Eye (tissue), 1 donor: Measurements from ENCODE around the gene LIG1.

ENCODE experiments used
- DNase-seq: peaks from one replicate; pipeline ENCODE4 v3.0.0-alpha.2; 2015

The LIG1 gene

GRCh38 chr19:48169939-48170803 is at the start of gene LIG1, which contains the start of gene ZSWIM9:
Gene LIG1 (minus strand): TSS chr19:48170344. CDS start chr19:48165566, 4,778 bp downstream.
Gene ZSWIM9 (plus strand): TSS chr19:48170680. CDS start chr19:48171803, 1,123 bp downstream.
- DNase-seq, result peak; percentile 98

- DNase-seq, result no peak
Observed at GRCh38 chr19:48218997-48219396, 48.9 kb upstream of the LIG1 start.

DNA sequence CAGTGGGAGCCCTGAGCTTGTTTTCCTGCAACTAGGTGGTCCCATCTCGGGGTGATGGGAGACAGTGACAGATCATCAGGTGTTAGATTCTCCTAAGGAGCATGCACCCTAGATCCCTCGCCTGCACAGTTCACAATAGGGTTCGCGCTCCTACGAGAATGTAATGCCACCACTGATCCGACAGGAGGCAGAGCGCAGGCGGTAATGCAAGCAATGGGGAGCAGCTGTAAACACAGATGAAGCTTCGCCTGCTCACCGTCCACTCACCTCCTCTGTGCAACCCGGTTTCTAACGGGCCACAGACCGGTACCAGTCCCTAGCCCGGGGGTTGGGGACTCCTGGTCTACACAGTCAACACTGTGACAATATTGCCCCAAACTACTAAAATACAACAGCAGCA is 46.8 kb upstream of the LIG1 start:
- DNase-seq, result no peak

GRCh38 chr19:48213959-48214358 is 43.8 kb upstream of the LIG1 start:
- no peak for DNase-seq

DNA sequence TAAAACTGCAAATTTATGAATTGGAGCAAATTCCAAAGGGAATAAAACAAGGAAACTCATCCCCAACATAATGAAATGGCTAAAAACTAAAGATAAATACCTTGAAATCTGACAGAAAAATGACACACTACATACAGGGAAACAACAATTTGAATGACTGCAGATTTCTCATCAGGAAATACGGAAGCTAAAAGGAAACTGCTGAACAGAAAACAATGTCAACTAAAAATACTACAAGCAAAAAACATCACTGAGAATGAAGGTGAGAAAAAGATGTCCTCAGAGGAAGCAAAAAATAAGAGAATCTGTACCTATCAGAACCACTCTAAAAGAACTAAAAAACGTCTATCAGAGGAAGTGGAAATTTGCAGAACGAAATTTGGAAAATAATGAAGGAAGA is 39.9 kb upstream of the LIG1 start:
- no peak for DNase-seq

GRCh38 chr19:48206397-48207093 is 36.4 kb upstream of the LIG1 start:
- DNase-seq, result no peak

- peak; percentile 99 for DNase-seq
Observed at GRCh38 chr19:48203794-48204628, 33.9 kb upstream of the LIG1 start.

DNA sequence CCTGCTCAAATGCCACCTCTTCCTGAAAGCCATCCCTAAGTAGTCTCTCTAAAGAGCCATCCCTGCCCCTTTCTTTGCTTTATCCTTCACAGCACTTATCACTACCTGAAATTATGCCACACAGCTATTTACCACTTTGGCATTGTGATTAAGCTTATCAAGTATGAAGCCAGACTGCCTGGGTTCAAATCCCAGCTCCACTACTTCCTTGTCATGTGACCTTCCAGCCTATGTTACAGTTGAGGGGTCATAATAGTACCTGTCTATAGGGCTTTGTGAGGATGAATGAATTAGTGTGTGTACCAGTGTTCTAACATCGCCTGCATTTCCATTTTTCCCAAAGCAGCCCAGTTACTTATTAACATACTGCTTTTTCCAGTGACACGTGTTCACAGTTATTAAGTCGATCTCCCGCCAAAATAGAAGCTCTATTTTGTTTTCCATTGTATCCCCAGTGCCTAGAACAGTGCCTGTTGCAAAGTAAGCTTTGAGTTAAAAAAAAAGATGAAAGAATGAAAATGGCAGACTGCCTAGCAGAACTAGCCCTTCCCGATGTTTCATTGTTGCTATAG is 33.2 kb upstream of the LIG1 start:
- no peak for DNase-seq

DNA sequence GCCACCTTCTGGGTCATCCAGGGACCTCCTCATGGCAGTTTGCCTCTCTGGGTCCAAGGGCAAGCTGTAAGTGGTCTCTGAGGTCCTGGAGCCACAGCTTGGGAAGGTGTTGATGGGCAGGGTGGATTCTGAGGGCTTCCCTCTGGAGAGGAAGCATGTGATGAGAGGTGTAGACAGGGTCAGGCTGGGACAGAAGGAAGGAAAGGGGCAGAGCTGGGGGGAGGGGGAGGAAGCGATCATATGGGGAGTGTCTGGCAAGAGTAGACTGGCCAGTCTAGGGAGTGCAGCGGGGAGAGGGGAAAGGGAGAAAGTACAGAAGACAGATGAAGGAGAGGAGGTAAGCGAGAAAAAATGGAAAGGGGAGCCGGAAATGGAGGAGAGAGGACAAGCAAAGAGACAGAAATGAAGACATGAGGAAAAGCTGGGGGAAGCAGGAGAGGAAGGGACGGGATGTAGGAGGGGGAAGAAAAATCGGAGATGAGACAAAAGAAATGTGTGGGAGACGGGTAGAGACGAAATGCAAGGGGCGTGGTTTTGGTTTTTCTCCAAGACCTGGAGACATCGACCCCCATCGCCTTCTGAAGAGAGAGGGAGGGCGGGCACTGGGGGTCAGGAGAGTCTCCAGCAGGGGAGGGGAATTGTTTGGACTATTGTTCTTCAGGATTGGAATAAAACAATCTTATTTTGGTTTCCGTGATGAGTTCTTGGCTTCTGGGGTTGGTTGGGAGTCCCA is 27.0 kb upstream of the LIG1 start:
- no peak for DNase-seq

DNA sequence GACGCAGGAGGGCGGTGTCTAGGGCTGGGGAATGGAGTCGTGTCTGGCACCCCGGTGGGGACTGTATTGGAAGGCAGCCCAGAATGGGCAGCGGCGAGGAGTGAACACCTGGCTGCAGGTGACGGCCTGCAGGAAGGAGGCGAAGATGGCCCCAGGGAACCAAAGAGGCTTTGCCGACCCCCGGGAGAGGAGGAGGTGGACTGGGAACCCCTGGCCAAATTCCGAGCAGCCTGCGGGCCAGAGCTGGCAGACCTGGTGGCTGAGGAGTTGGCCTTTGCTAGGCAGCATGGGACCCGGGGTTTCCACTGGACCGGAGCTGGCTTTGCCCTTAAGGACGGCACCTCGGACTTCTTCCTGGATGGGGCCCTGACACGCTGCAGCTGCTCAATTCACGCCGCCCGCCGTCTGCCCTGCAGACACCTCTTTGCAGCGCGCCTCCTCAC is 26.2 kb upstream of the LIG1 start:
- no peak for DNase-seq

GRCh38 chr19:48194844-48195830 is 25.0 kb upstream of the LIG1 start:
- no peak for DNase-seq

- DNase-seq, result peak; percentile 48
Observed at GRCh38 chr19:48194041-48194843, 24.1 kb upstream of the LIG1 start.

DNA sequence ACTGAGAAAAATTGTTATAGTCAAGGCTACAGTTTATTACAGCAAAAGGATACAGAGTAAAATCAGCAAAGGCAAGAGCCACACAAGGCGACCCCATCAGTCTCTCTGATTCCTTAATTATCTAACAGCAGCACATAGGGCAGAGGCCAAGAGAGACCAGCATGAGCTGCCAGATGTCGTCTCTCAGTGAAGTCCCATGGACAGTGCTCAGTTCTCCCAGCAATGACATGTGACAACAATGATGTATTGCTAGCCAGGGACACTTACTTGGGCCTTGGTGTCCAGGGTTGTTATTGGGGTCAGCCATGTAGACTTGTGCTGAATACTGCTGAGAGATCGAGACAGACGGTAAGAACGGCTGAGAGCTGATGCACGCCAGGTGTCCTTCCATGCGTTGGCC is 22.6 kb upstream of the LIG1 start:
- no peak for DNase-seq

DNA sequence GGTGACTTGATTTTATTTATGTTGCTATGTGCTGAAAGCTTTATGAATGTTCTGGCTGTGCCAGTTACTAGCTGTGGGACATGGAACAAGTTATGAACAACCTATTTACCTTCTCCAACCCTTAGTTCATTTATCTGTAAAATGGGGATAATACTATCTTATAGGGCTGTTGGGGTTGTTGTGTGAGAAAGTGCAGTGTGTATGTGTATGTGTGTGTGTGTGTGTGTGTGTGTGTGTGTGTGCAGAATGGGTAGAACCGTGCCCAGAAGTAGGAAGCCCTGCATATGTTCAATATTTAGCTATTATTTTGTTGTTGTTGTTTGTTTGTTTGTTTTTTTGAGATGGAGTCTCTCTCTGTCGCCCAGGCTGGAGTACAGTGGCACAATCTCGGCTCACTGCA is 20.7 kb upstream of the LIG1 start:
- DNase-seq, result no peak

GRCh38 chr19:48190288-48190884 is 20.2 kb upstream of the LIG1 start:
- DNase-seq, result no peak

- DNase-seq, result no peak
Observed at GRCh38 chr19:48186541-48186991, 16.4 kb upstream of the LIG1 start.

DNA sequence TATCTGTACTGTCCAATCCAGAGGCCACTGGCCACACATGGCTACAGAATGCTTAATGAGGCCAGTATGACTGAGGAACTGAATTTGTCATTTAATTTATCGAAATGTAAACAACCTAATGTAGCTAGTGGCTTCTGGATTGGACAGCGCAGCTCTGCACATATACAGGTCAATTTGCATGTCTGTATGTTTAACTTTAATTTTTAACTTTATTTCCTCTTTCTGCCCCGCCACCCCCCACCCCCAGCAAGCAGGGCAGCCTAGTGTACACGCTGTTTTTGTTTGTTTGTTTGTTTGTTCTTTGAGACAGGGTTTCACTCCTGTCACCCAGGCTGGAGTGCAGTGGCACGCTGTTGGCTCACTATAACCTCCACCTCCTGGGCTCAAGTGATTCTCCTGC is 15.9 kb upstream of the LIG1 start:
- no peak for DNase-seq

- DNase-seq, result no peak
Observed at GRCh38 chr19:48183356-48183755, 13.2 kb upstream of the LIG1 start.

GRCh38 chr19:48182434-48182833 is 12.3 kb upstream of the LIG1 start:
- no peak for DNase-seq
